ENCODE results near the gene CLIP1.

- no peak for TF ChIP-seq CTCF (IDR thresholded peaks at IDR 0.05)
- TF ChIP-seq POLR2AphosphoS5 (IDR thresholded peaks at IDR 0.05), result no peak
Observed at GRCh38 chr12:122228092-122228491, 194.4 kb downstream of the CLIP1 start.

Measured in sigmoid colon (tissue), 4 donors.